Ovary (tissue), 3 donors: ENCODE measurements around the gene XYLT2.

Source experiments
- CTCF ChIP-seq, 3 donors: fragments of 450-650 bp in 2 of 3; fragments of 200-600 bp in 1 of 3; IDR thresholded peaks; one replicate each; pipeline versions ENCODE4 v1.5.1 to v1.8.0; 2016 to 2022; ENCODE audit warnings: antibody characterized with exemption in 3 of 3, mild to moderate bottlenecking in 1 of 3
- EP300 ChIP-seq: sonication (generic); formaldehyde crosslinking; IDR thresholded peaks from one replicate; pipeline ENCODE4 v1.6.1; 2017; ENCODE audit warnings: antibody characterized with exemption
- POLR2A ChIP-seq: fragments of 450-650 bp; IDR thresholded peaks from one replicate; pipeline ENCODE4 v1.6.1; 2017; ENCODE audit warnings: antibody characterized with exemption, mild to moderate bottlenecking, moderate library complexity
- donor health status: DM: no; HTN: no; CAD: no.

- no peak for TF ChIP-seq EP300
- no peak for TF ChIP-seq CTCF (IDR thresholded peaks at IDR 0.05)
- no peak for TF ChIP-seq POLR2A
These were observed 1.4 kb downstream of the XYLT2 start for GRCh38 chr17:50347117-50347893.
